NOMO-1 (cell line): ENCODE measurements around the gene NEK7.

Experiments
- DNase-seq, 2 experiments: peaks; one replicate each; lab custom pipeline; 2025; ENCODE audit not compliant: unreplicated experiment in 2 of 2; lab: John Stamatoyannopoulos, UW

NEK7 gene

GRCh38 chr1:198246337-198246736 is 89.5 kb downstream of the NEK7 start:
- no peak for DNase-seq

- DNase-seq, result no peak
These were observed 96.5 kb downstream of the NEK7 start for GRCh38 chr1:198253259-198253658.

GRCh38 chr1:198253668-198254067 is 96.9 kb downstream of the NEK7 start:
- peak; percentile 63 to 86 for DNase-seq

GRCh38 chr1:198254521-198254920 is 97.7 kb downstream of the NEK7 start:
- no peak for DNase-seq

- DNase-seq, result no peak
These were observed 98.2 kb downstream of the NEK7 start for GRCh38 chr1:198254948-198255347.

GRCh38 chr1:198255784-198256183 is 99.0 kb downstream of the NEK7 start:
- DNase-seq, result no peak

- DNase-seq, result no peak
These were observed 101.7 kb downstream of the NEK7 start for GRCh38 chr1:198258491-198258890.

GRCh38 chr1:198259333-198260074 is 102.7 kb downstream of the NEK7 start:
- DNase-seq, result no peak

GRCh38 chr1:198261886-198262285 is 105.1 kb downstream of the NEK7 start:
- DNase-seq, result no peak

GRCh38 chr1:198263186-198263585 is 106.4 kb downstream of the NEK7 start:
- DNase-seq, result no peak

- DNase-seq, result no peak
These were observed 107.5 kb downstream of the NEK7 start for GRCh38 chr1:198264282-198264681.

GRCh38 chr1:198265073-198265661 is 108.4 kb downstream of the NEK7 start:
- DNase-seq, result no peak

GRCh38 chr1:198267056-198267455 is 110.3 kb downstream of the NEK7 start:
- no peak for DNase-seq

GRCh38 chr1:198267921-198268320 is 111.1 kb downstream of the NEK7 start:
- no peak for DNase-seq

- DNase-seq, result no peak
These were observed 112.2 kb downstream of the NEK7 start for GRCh38 chr1:198268784-198269645.

- no peak for DNase-seq
These were observed 112.8 kb downstream of the NEK7 start for GRCh38 chr1:198269646-198269940.

GRCh38 chr1:198270273-198270828 is 113.6 kb downstream of the NEK7 start:
- no peak for DNase-seq

GRCh38 chr1:198271467-198271866 is 114.7 kb downstream of the NEK7 start:
- no peak for DNase-seq

GRCh38 chr1:198272492-198272891 is 115.7 kb downstream of the NEK7 start:
- DNase-seq, result no peak

- DNase-seq, result no peak
These were observed 117.0 kb downstream of the NEK7 start for GRCh38 chr1:198273748-198274295.

GRCh38 chr1:198275597-198275996 is 118.8 kb downstream of the NEK7 start:
- no peak for DNase-seq
